GM19239 (cell line): Measurements from ENCODE around the gene HSF2BP.
"Not testable (repeated sequence)": the region's sequence is repeated elsewhere in the genome, so short reads cannot be mapped to it uniquely, and the experiment has no call there.

Experiments used
- DNase-seq: peaks from one replicate; pipeline ENCODE4 v3.0.0; 2011; ENCODE audit warnings: low spot score; ENCODE audit not compliant: insufficient read length
- FAIRE-seq: peaks from 2 replicates; lab custom pipeline; 2011; peaks lifted over from hg19 to GRCh38; lab: Jason Lieb, UNC

Gene HSF2BP

DNA sequence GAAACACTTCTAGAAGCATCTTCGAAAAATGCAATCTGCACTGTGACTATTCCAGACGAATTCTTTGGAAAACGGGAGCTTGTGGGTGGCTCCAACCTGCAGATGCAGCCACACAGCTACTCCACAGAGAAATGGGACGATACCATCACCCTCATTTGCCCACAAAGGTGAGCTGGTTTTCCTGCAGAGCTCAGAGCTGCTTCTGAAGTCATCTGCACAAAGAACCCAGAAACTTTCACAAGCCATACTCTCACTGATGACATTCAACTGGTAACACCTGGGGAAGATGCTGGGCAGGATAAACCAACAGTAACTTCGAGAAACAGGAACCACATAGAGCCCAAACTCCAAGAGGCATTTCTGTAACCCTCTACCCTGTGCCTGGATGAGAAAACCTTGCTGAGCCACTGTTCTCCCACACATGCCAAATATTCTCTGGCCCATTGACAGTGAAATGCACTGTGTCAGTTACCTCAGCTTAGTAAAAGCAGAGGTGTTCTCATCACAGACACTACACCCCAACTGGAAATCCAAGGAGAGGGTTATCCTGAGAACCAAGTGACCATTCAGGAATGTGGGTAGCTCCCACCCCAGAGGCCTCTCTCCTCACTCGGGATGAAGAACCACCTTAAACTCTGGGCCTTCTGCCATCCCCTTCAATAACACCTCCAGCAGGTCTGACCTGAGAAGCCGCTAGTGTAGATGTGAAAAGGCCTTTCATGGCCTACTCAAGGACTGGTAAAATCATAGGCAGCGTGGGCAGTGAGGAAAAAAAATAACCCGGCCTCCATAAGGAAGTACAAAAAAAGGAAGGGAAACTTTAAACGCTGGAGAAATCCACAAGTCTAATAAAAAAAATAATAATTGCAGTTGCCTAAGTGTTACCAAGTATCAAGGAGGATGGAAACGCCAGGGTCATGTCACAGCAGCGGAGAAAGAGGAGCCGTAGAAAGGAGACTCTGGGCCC, 56.7 kb downstream of the HSF2BP start:
- FAIRE-seq (no peak), DNase-seq (no peak)

DNA sequence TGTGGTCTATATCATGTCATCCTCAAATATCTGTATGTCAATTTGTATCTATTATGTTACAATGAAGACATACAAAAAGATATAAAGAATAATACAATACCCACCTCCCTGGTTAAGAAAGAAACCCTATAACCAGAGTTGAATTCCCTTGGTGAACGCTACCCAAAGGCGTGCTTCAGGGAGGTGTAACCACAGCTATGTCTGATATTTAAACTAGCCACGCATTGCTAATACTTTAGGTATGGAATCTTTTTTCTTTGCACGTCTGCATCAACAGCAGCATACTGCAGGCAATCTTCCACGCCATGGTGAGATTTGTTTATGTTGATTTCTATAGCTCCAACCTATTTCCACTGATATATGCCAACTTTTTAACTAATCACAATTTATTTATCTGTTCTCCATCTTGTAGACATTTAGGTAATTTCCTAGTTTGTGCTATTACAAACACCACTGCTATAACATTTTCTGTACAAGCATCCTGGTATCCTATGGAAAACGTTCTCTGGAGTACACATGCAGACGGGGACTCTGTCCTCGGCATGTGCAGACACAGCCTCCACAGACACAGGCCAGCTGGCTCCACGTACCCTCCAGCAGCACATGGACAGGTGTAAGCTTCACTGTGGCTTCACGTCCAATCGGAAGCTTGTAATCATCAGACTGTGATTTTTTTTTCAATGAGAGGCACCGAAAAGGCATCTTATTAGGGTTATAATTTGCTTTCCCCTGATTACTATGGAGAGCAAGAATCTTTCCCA, 58.5 kb downstream of the HSF2BP start:
- FAIRE-seq (no peak), DNase-seq (no peak)

DNA sequence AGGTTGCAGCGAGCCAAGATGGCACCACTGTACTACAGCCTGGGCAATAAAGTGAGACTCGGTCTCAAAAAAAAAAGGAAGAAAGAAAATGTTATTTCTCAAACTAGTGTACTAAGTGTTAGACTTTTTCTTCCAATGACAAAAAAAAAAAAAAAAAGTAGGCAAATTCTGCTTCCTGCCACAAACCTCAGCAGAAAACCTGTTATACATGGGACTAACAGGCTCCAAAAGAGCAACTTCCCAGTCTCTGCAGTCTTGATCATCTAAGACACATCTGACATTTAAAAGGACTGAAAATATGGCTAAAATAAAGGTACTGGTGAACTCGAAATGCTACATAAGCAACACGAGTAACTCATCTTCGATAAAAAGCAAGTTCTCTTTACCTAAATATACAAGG, 59.6 kb downstream of the HSF2BP start:
- FAIRE-seq (no peak), DNase-seq (no peak)

DNA sequence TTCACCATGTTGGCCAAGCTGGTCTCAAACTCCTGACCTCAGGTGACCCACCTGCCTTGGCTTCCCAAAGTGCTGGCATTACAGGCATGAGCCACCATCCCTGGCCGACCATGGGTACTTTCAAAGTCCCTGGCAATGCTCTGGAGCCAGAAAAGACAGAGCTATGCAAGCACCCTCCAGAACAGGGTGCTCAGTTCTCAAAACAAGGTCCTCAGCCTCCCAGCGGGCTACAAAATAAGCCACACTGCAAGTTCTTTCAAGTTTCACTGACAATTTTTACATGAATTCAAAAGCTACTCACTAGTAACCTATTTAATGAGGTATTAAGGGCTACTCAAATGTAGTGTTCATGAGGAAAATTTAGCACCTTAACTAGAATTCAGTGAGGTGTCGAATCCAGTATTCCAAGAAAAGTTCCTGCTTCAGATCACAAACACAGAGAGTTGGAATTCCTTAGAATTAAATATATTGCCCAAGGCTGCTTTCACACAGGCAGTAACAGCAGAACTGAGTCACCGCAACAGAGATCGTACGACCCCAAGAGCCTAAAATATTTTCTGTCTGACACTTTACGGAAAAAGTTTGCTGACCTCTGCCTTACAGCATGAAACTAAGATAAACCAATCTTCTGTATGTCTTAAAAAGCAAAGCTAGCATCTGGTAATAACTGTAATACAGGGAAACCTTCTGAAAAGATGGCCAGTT, 60.7 kb downstream of the HSF2BP start:
- DNase-seq (no peak), FAIRE-seq (no peak)

DNA sequence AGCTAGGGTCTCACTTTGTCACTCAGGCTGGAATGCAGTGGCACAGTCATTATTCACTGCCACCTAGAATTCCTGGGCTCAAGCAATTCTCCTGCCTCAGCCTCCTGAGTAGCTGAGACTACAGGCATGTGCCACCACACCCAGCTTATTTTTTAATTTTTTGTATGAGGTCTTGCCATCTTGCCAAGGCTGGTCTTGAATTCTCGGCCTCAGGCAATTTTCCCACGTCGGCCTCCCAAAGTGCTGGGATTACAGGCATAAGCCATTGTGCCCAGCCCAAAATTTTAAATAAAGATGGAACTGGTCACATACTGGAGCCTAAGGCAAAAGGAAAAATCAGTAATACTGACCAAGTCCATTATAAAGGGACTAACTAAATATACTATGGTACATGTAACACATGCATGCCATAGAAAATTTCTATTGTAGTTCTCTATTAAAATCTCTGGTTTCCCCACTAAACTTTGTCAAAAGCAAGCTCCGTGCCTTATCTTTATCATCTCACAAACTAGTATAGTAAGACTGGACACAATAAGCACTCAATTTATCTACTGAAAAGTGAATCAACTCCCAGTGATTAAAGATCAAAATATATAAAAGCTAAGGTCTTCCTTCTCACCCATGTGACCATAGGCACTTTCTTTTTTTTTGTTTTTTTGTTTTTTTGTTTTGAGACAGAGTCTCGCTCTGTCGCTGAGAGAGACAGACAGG, 61.6 kb downstream of the HSF2BP start:
- FAIRE-seq (no peak), DNase-seq (no peak)

DNA sequence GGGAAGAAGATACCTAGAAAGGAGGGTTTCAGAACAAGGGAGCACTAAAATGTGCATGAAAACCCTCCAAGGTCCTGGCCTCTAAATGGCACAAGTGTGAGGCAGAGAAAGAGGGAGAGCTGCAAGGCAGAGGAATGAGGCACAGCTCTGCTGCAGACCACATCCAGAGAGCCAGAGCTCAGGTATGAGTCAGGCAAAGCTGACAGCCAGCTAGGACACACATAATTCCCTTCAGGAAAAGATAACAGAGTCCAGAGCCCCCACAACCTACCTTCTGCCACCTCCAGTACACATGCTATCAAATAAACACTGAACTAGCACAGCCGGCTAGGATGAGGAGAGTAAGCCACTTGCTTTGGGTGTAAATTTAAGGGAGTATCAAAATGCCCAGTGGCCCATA, 62.2 kb downstream of the HSF2BP start:
- no peak for DNase-seq

DNA sequence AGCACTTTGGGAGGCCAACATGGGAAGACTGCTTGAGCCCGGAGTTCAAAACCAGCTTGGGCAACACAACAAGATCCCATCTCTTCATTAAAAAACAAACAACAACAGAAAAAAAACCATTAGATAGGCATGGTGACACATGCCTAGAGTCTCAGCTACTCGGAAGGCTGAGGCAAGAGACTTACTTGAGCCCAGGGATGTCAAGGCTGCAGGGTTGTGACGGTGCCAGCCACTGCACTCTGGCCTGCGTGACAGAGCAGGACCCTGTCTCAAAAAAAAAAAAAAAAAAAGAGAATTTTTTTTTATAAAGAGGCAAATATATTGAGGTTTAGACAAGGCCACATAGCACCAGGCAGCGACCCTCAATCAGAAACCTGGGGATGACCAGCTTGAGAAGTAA, 62.7 kb downstream of the HSF2BP start:
- FAIRE-seq: no peak

More for the DNA sequence above, 62.2 kb downstream of the HSF2BP start:
- FAIRE-seq: no peak

DNA sequence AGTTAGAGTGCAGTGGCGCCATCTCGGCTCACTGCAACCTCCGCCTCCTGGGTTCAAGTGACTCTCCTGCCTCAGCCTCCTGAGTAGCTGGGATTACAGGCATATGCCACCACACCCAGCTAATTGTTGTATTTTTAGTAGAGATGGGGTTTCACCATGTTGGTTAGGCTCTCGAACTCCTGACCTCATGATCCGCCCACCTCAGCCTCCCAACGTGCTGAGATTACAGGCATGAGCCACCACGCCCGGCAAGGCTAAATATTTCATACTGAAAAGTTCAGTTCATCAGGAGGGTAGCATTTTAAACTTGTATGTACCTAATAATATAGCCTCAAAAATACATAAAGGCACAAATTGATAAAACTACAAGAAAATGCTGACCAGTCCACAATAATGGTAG, 63.5 kb downstream of the HSF2BP start:
- DNase-seq, FAIRE-seq: not testable (repeated sequence)

More for the DNA sequence above, 62.7 kb downstream of the HSF2BP start:
- DNase-seq: no peak

DNA sequence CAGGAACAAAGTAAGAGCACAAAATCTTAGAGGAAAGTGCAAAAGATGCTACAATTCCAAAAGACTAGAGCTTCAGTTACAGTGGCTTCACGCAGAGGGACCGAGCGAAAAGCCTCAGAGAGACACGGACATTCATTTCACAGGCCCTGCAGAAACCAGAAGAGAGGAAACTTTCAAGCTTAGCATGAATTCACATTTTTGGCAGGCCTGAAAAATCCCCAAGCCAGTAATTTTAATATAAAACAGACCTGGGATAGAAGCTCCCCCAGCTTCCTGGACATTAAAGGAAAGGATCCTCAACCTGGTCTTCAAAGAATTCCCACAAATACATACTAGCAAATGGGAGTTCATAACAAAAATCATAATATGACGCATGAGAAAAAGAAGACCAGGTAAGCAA, 66.2 kb downstream of the HSF2BP start:
- FAIRE-seq: no peak
- DNase-seq: no peak

DNA sequence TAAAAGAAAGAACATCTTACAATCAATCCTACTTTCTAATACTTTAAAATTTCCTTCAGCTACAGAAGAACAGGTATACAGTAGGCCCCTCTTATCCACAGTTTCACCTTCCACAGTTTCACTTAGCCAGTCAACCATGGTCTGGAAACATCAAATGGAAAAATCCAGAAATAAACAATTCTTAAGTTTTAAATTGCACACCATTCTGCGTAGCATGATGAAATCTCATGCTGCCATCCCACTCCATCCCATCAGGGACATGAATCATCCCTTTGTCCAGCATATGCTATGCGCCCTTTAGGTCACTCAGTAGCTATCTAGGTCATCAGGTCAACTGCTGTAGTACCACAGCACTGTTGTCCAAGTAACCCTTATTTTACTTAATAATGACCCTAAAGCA, 67.7 kb downstream of the HSF2BP start:
- DNase-seq (no peak), FAIRE-seq (no peak)

DNA sequence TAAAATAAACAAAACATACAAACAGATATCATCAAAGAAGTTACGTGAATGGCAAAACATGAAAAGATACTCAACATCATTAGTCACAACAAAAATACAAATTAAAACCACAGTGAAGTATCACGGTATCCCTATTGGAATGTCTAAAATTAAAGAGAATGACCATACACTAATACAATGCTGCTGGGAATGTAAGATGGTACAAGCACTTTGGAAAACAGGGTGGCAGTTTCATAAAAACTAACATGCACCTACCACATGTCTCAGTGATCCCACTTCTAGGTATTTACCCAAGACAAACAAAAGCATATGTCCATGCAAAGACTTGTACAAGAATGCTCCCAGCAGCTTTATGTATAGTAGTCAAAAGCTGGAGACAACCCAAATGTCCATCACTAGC, 69.1 kb downstream of the HSF2BP start:
- DNase-seq: no peak
- no peak for FAIRE-seq

DNA sequence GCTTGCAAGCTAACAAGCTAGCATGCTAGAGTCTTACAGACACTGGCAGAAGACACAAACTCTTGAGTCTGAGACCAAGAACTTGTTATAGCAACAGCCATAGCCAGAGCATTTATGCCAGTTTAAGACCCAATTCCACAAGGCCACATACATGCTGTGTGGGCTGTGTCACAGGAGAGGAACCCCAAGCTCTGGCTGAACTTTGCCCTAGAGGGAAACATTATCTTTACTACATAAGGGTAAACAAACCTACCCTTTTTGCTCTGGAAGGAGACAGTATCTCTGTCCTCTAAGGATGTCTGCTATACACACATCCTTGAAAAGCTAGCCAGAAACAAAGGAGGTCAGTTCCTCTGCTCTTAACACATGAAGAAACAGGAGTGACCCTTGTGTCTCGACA, 70.3 kb downstream of the HSF2BP start:
- DNase-seq (no peak), FAIRE-seq (no peak)

DNA sequence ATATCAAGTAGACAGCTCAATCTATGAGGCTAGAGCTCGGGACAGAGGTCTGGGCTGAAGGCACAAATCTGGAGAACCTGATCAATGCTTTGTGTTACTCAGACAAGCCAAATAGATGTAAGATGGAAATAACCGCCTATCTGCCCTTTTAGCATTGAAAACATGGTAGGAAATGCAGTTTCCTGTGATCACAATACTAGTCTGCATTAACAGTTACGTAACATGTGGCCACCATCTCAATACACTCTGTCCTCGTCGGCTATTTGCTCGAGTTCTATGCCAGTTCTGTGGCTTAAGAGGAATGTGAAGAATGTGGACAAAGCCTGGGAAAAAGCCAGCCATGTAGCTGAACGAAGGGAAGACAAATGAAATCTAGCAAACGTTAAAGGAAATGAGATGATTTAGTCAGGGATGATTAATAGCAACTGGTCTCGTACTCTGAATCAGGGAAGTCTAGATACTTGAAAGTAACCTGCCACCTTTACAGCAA, 73.3 kb downstream of the HSF2BP start:
- DNase-seq: no peak
- FAIRE-seq: no peak

DNA sequence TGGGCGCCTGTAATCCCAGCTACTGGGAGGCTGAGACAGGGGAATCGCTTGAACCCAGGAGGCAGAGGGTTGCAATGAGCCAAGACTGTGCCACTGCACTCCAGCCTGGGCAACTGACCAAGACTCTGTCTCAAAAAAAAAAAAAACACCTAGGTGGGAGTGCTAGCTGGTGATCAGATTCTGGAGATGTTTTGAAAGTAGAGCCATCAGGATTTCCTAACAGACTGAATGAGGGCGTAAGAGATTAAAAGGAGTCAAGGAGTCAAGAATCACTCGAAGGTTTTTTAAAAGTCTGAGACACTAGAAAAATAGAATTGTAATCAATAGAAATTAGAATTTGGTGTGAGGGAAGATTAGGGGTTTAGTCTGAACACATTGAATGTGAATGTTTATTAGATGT, 73.8 kb downstream of the HSF2BP start:
- FAIRE-seq: no peak

DNA sequence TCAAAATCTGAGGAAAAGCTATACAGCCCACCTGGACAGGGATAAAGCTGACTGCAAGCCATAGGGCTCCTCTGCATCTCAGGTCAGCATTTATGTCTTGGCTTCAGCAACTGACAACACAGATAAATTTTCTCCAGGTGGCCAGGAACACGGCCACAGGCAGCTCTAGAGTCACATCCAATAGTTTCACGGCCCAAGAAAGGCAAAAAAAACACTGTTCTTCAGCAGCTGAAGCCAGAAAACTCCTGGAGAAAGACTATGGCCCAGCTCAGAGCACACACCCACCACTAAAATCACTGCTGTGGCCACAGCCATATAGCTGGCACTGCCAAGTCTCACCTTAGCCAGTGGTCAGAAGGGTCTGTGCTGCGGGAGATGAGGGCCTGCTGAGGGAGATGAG, 77.8 kb downstream of the HSF2BP start:
- DNase-seq (no peak), FAIRE-seq (no peak)

More for the DNA sequence above, 73.8 kb downstream of the HSF2BP start:
- DNase-seq: no peak

DNA sequence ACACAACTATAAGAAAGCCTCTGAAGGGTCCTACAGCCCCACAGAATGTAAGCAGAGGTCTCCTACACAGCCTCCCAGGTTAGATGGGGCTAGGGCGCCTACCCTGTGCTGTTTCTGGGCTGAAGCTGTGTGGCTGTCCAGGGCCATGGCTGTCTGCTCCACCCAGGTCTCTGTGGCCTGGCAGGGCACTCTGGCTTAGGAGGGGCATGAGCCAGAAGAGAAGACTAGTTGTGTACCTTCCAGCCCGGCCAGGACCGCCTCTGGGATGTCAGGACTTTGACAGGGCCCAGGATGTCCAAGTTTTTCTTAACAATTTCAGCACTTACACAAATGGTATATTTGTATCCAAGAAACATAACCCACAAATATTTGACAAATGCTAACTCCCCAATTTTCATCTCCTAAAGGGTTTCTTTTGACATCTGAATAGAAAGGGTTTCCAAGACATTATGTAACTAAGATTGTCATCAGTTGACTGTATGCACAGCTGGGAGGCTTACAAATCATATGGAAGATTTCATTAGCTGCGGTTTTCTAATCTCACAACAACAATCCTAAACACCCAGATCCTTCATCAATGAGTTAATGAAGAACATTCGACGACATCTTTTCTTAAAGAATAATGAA, 80.5 kb downstream of the HSF2BP start:
- no peak for FAIRE-seq

DNA sequence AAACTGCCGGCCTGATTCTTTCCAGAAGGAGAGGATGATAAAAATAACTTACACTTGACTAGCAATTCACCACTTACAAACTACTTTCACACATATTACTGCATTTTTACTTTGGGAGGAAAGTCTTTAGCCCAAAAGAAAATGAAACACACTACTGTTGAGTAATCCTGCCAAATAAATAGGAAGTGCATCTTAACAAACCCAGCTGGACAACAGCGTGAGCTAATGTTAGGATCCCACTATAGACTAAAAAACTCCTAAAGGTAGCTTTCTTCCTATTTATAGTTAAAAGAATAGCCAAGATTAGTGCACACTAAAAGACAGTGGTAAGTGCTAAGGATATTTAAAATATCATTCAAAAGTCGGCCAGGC, 83.8 kb downstream of the HSF2BP start:
- no peak for FAIRE-seq
- no peak for DNase-seq

More for the DNA sequence above, 80.5 kb downstream of the HSF2BP start:
- DNase-seq: no peak

DNA sequence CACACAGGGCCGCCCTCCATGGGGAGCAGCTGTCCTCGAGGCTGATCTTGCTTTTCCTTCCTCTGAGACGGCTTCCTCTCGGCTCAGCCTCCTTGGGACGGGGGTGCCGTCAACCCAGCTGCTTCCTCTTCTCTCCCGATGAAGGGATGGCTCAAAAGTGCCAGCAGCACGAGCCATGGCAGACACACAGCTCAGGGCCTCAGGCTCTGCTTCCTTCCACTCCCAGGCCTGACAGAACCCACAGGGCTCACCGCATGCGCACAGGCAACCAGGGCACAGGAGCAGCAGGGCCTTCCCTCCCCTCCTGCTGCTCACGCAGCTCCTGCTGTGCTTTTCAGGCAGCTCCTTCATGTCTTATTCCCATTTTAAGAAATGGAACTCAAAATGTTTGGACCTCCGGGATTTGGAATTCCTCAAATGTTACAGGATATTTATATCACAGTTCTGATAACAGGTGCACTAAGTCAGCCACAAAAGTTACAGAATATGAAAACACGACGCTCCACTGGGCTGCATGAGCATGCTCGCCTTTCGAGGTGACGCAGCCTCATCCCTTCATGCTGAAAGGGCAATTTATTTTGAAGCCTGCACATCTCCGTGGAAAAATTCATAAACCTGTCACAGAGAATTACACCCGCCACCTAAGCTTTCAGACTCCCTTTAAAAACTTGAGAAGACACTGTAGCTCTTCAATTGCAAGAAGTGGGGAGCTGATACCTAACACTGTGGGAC, 84.4 kb downstream of the HSF2BP start:
- DNase-seq: no peak
- no peak for FAIRE-seq

DNA sequence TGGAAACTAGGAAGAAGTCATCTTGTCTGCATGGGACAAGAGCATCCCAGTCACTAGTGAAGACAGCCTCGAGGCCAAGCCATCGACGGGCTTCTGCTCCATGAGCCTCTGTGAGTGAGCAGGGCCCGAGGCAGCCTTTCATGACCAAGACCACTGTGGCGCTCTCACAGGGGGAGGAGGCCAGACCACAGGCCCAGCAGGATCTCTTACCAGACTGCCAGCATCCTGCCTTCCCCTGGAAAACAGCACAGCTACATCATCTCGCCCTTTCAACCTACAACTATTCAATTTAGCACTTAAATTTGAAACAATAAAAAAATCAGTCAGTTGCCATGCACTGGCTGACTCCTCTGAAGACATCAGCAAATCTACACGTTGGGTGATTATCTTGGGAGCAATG, 85.4 kb downstream of the HSF2BP start:
- FAIRE-seq (no peak), DNase-seq (no peak)
